ENCODE measurements around the gene IFIT2.
"Not testable (repeated sequence)": the region's sequence is repeated elsewhere in the genome, so short reads cannot be mapped to it uniquely, and the experiment has no call there.

IFIT2 gene

DNA sequence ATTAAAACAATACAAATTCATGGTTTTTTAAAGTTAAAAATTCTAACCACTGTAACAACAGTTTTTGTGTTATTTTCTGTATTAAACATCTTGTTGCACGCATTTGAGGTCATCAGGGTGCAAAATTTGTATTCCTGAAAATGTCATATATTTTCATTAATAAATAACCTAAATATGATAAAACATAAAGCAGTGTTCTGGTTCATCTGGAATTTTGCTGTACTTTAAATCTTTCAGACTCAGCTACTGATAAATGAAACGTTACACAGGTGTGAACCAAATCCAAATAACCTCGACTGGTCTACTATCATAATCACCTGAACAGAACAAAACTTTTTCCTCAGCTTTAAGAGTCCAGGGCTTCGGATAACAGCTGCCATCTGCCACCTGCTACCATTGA is 6.9 kb downstream of the IFIT2 start:
- no peak for DNase-seq

DNA sequence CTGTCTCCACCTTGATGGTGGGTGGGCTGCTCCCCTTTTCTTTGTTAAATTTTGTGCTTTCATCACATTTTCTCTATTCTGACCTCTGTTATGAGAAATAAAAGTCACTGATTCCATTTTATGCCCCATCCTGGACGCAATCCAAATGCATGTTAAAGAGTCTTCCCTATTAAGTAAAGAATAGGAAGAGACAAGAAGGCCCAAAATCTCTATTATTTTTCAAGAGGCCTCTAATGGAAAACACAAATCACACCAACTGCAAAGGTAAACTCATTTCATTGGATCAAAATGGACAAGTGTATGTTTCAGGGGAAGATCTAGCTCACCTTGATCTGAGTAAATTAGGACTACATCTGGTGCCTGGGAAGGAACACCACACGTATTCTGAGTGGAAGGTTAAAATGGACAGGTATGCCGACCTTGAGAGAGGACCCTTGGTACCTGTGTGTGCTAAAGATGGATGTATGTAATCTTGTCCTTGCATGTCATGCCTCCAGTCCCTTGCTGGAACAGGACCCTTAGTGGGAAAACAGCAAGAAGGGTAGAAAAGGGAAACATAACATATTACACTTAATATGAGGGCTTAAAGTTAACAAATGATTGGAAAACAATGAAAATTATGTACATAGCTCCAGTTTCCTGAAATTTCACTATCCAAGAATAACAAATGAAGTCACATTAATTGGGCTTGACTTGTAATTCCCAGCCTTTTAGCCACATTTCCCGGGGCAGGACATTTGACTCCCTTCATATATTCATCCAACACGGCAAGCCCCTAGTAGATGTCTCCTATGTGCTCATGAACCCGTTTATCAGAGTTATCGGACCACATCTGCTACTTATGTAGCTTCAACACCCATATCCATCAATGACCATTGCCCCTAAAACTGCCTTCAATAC is 7.6 kb downstream of the IFIT2 start:
- DNase-seq, result no peak

DNA sequence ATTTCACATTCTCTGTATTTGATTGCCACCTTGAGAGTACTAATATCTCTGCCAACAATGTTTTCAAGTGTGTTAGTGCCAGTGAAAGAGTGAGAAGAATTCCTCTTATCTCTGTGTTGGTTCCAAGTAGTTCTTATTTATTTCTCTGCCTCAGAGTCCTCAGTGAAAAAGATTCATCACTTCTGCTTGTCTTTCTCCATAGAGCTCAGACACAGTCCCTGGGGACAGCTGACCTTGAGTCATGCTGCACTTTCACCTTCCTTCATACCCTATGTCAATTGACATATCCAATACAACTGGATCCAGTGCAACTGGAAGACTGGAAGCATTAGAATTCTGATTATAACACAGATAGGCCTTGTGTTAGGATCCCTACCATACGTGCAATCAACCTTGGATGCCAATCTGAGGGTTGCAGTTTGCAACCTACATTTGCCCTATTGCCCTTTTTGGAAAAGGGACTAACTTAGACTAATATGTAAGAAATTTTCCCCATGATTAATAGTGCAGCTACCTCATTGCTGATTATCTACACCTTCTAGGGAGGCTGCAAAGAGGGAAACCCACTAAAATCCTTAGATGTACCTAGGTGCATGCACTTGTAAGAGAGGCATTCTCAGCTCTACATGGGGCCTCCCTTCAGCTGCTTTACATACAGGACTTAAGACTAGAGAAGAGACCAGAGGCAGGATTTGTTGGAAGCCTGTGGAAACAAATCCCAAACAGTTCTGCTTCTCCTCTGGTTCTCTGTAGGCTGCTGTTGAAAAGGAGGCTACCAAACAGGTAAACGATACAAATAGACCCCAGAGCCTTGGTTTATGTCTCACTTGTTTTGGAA is 8.4 kb downstream of the IFIT2 start:
- no peak for DNase-seq

- DNase-seq, result no peak
Observed at GRCh38 chr10:89312973-89313372, 11.1 kb downstream of the IFIT2 start.

DNA sequence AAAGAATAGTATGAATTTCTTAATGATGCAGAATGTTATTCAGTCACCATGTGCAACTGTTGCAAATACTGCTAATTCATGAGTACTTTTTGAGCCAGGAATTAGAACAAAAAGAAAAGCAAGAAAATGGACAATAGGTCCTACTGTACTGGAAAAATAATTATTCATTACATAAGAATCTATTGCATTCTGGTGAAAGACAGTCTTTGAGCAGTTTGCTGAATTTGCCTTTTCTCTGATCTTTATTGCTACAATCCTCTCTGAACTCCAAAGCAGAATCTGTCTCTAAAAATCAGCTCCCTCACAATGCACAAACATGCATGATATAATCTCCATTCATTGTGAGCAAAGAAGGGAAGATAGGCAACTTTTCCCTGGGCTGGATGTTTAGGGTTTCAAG is 12.8 kb downstream of the IFIT2 start:
- DNase-seq, result no peak

DNA sequence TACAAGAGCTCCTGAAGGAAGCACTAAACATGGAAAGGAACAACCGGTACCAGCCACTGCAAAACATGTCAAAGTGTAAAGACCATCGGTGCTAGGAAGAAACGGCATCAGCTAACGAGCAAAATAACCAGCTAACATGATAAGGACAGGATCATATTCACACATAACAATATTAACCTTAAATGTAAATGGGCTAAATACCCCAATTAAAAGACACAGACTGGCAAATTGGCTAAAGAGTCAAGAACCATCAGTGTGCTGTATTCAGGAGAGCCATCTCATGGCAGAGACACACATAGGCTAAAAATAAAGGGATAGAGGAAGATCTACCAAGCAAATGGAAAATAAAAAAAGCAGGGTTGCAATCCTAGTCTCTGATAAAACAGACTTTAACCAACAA is 16.2 kb downstream of the IFIT2 start:
- DNase-seq, result not testable (repeated sequence)

- not testable (repeated sequence) for DNase-seq
Observed at GRCh38 chr10:89325081-89325480, 23.2 kb downstream of the IFIT2 start.

DNA sequence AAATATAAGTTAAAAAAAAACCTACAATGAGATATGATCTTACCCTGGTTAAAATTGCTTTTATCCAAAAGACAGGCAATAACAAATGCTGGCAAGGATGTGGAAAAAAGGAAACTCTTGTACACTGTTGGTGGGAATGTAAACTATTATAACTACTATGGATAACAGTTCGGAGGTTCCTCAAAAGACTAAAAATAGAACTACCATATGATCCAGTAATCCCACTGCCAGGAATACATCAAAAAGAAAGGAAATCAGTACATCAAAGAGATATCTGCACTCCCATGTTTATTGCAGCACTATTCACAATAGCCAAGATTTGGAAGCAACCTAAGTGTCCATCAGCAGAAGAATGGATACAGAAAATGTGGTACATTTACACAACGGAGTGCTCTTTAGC is 24.0 kb downstream of the IFIT2 start:
- not testable (repeated sequence) for DNase-seq

- no peak for DNase-seq
Observed at GRCh38 chr10:89327803-89328441, 26.1 kb downstream of the IFIT2 start, which contains the start of gene IFIT3. TSS of gene IFIT3 (plus strand) at chr10:89327997. CDS start at chr10:89328074, 77 bp downstream.

DNA sequence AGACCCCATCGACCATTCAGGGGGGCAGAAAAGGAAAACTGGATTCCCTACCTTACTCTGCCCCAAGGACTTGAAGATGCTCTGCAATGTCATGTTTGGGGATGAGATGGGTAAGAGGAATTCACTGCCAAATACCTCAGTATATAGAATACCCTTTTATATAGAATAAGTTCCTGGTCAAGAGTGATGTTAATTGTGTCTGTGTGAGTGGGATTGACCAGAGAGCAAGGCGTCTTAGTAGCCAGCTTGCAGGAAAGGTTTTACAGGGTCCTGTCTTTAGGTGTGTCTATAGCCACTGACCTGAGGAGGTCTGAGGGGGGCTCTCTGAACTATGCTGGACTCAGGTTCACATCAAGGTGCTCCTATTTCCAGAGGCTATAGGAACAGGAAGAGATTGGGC is 27.3 kb downstream of the IFIT2 start:
- DNase-seq, result no peak

DNA sequence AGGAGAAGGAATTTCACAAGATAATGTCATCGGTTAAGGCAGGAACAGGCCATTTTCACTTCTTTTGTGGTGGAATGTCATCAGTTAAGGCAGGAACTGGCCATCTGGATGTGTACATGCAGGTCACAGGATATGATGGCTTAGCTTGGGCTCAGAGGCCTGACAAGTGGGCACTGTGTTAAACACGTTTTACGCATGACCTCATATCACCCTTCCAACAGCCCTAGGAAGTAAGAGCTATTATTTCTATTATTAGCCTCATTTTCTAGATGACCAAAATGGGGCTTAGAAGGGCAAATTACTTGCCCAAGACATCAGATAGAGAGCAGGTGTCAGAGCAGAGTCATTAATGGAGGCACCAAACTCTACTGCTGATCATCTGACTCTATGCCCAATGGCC is 28.2 kb downstream of the IFIT2 start:
- not testable (repeated sequence) for DNase-seq

- no peak for DNase-seq
Observed at GRCh38 chr10:89330537-89331212, 28.8 kb downstream of the IFIT2 start.

DNA sequence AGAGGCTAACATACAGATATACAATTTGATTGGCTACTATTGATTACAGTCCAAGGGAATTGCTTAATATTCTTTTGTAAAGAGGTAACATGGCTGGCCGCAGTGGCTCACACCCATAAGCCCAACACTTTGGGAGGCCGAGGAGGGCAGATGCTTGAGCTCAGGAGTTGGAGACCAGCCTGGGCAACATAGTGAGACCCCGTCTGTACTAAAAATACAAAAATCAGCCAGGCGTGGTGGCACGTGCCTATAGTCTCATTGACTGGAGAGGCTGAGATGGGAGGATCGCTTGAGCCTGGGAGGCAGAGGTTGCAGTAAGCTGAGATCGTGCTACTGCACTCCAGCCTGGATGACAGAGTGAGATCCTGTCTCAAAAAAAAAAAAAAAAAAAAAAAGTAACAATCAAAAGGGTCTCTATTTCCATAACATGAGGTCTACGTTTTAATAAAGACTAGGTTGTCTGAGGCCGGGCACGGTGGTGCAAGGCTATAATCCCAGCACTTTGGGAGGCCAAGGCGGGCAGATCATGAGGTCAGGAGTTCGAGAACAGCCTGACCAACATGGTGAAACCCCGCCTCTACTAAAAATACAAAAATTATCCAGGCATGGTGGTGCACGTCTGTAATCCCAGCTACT is 29.8 kb downstream of the IFIT2 start:
- not testable (repeated sequence) for DNase-seq

DNA sequence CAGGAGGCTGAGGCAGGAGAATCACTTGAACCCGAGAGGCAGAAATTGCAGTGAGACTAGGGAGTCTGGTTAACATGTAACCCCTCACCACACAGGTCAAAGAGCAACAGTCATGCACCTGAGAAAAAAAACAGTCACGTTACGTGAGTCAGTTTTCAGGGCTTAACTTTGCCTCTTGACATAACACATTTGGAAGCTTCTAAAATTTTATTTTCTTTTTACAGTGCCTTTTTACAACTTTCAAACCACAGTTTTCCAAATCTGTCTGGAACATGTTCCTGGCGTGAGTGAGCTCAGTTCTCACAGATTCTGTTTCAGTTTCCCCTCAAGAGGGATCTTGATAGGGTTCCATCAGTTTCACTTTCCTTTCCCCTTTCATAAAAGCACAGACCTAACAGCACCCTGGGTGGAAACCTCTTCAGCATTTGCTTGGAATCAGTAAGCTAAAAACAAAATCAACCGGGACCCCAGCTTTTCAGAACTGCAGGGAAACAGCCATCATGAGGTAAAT is 30.3 kb downstream of the IFIT2 start:
- DNase-seq, result no peak

- DNase-seq, result no peak
Observed at GRCh38 chr10:89335226-89335625, 33.4 kb downstream of the IFIT2 start.

DNA sequence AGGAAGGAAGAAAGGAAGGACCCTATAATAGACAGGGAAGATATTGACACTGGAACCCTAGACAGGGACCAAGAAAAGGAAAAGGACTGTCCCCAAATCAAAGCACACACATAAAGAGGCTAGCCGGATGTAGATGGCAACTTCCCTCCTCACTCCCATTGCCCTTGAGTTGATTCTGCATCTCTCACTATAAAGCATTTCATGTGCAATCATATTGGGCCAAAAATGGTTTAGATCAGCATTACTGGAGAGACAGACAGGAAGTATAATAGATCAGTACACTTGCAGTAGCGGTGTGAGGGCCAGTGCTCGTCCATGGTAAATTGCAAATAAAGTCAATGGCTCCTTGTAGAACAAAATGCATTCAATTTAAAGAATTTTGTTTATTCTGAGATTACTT is 34.4 kb downstream of the IFIT2 start:
- DNase-seq, result no peak

DNA sequence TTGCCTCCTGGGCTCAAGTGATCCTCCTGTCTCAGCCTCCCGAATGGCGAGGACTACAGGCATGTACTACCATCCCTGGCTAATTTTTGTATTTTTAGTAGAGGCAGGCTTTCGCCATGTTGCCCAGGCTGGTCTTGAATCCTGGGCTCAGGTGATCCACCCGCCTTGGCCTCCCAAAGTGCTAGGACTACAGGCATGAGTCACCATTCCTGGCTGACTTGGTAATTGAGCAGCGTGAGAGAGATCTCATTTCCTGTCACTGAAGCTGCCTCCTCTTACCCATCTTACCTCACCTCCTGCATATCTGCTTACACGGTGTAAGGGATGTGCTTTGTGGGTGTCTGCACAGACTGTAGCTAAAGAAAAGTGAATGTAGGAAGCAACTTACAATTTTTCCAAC is 35.6 kb downstream of the IFIT2 start:
- no peak for DNase-seq

DNA sequence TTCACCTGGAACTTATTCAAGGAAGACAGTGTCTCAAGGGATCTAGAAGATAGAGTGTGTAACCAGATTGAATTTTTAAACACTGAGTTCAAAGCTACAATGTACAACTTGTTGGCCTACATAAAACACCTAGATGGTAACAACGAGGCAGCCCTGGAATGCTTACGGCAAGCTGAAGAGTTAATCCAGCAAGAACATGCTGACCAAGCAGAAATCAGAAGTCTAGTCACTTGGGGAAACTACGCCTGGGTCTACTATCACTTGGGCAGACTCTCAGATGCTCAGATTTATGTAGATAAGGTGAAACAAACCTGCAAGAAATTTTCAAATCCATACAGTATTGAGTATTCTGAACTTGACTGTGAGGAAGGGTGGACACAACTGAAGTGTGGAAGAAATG is 36.9 kb downstream of the IFIT2 start:
- no peak for DNase-seq

DNA sequence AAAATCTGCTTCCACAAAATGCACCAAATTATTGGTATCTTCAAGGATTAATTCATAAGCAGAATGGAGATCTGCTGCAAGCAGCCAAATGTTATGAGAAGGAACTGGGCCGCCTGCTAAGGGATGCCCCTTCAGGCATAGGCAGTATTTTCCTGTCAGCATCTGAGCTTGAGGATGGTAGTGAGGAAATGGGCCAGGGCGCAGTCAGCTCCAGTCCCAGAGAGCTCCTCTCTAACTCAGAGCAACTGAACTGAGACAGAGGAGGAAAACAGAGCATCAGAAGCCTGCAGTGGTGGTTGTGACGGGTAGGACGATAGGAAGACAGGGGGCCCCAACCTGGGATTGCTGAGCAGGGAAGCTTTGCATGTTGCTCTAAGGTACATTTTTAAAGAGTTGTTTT is 38.0 kb downstream of the IFIT2 start:
- no peak for DNase-seq

GRCh38 chr10:89341649-89342048 is 39.8 kb downstream of the IFIT2 start:
- DNase-seq, result no peak

GRCh38 chr10:89342206-89342958 is 40.5 kb downstream of the IFIT2 start:
- peak; percentile 51 for DNase-seq
